ENCODE results near the gene HORMAD2.

The HORMAD2 gene

GRCh38 chr22:30196880-30197336 lies 116.6 kb downstream of the HORMAD2 start:
- Histone ChIP-seq H2AFZ (ENCODE audit: low read length) (peak overlapping the region; percentile 76), H3K27ac (replicated peaks; ENCODE audit: low read length) (no peak overlapping the region), H3K9ac (ENCODE audit: low read depth, low read length, poor library complexity) (no peak overlapping the region), H2BK12ac (ENCODE audit: low read length) (no peak overlapping the region), H3K23ac (ENCODE audit: low read depth, low read length, poor library complexity) (no peak overlapping the region), H3K79me1 (ENCODE audit: low read depth, low read length) (no peaks in the 10 kb centered on the region), H3K9me3 (replicated peaks in 1 of 2; ENCODE audit: control insufficient read depth in 2 of 2, insufficient read depth in 1 of 2, low read depth in 1 of 2, low read length in 2 of 2) (no peaks in the 10 kb centered on the region), H2BK5ac (ENCODE audit: low read length) (no peak overlapping the region), H3K4ac (ENCODE audit: low read length) (no peak overlapping the region), H3K36me3 (replicated peaks in 1 of 2; ENCODE audit: control insufficient read depth in 2 of 2, insufficient read depth in 2 of 2, low read length in 2 of 2) (no peaks in the 10 kb centered on the region), H4K91ac (ENCODE audit: low read depth, low read length, poor library complexity) (no peak overlapping the region), H2AK5ac (ENCODE audit: low read depth, low read length) (no peak overlapping the region), H3K4me2 (ENCODE audit: insufficient read depth, low read length, poor library complexity, severe bottlenecking) (no peak overlapping the region), H3K18ac (ENCODE audit: low read length) (no peak overlapping the region), H3K14ac (ENCODE audit: low read length) (no peak overlapping the region), H3K4me3 (ENCODE audit: low read length in 2 of 2) (peak overlapping the region in 1 of 2 donors; percentile 31), H4K8ac (ENCODE audit: low read depth, low read length) (no peak overlapping the region), H3K4me1 (ENCODE audit: control insufficient read depth in 2 of 2, insufficient read depth in 1 of 2, low read depth in 1 of 2, low read length in 2 of 2) (peaks cover 6 to 15% of the 10 kb centered on the region in 2 donors), H2BK15ac (ENCODE audit: low read length) (no peak overlapping the region), H3K27me3 (ENCODE audit: control insufficient read depth in 3 of 3, insufficient read depth in 3 of 3, low read depth in 1 of 3, low read length in 3 of 3) (no peaks in the 10 kb centered on the region), H2BK120ac (ENCODE audit: low read depth, low read length) (no peak overlapping the region)
- whole genome bisulfite sequencing, 2 donors (ENCODE audit: extremely low coverage in 2 of 2, insufficient read length in 2 of 2, insufficient replicate concordance in 1 of 2) = no CpG with 5 or more reads among the region's 2 CpGs
- no peak for DNase-seq (ENCODE audit: low spot score)

GRCh38 chr22:30197389-30197788 lies 117.1 kb downstream of the HORMAD2 start:
- no peak overlapping the region for H3K4ac ChIP-seq (ENCODE audit: low read length)
- H2BK5ac ChIP-seq (ENCODE audit: low read length) = no peak overlapping the region
- H3K4me3 ChIP-seq (ENCODE audit: low read length in 2 of 2) = no peak overlapping the region
- DNase-seq (ENCODE audit: low spot score) = no peak
- H4K91ac ChIP-seq (ENCODE audit: low read depth, low read length, poor library complexity) = no peak overlapping the region
- no peaks in the 10 kb centered on the region for H3K79me1 ChIP-seq (ENCODE audit: low read depth, low read length)
- no peaks in the 10 kb centered on the region for H3K9me3 ChIP-seq (replicated peaks in 1 of 2; ENCODE audit: control insufficient read depth in 2 of 2, insufficient read depth in 1 of 2, low read depth in 1 of 2, low read length in 2 of 2)
- H2AFZ ChIP-seq (ENCODE audit: low read length) = no peak overlapping the region
- H3K23ac ChIP-seq (ENCODE audit: low read depth, low read length, poor library complexity) = no peak overlapping the region
- H3K18ac ChIP-seq (ENCODE audit: low read length) = no peak overlapping the region
- no peak overlapping the region for H3K27ac ChIP-seq (replicated peaks; ENCODE audit: low read length)
- H3K4me1 ChIP-seq (ENCODE audit: control insufficient read depth in 2 of 2, insufficient read depth in 1 of 2, low read depth in 1 of 2, low read length in 2 of 2) = peaks cover 7 to 15% of the 10 kb centered on the region in 2 donors
- no peak overlapping the region for H3K14ac ChIP-seq (ENCODE audit: low read length)
- H3K27me3 ChIP-seq (ENCODE audit: control insufficient read depth in 3 of 3, insufficient read depth in 3 of 3, low read depth in 1 of 3, low read length in 3 of 3) = no peaks in the 10 kb centered on the region
- H3K4me2 ChIP-seq (ENCODE audit: insufficient read depth, low read length, poor library complexity, severe bottlenecking) = no peak overlapping the region
- H4K8ac ChIP-seq (ENCODE audit: low read depth, low read length) = no peak overlapping the region
- H2BK12ac ChIP-seq (ENCODE audit: low read length) = no peak overlapping the region
- H2BK120ac ChIP-seq (ENCODE audit: low read depth, low read length) = no peak overlapping the region
- no peak overlapping the region for H2AK5ac ChIP-seq (ENCODE audit: low read depth, low read length)
- H2BK15ac ChIP-seq (ENCODE audit: low read length) = no peak overlapping the region
- no peak overlapping the region for H3K9ac ChIP-seq (ENCODE audit: low read depth, low read length, poor library complexity)
- no peaks in the 10 kb centered on the region for H3K36me3 ChIP-seq (replicated peaks in 1 of 2; ENCODE audit: control insufficient read depth in 2 of 2, insufficient read depth in 2 of 2, low read length in 2 of 2)

- Histone ChIP-seq H3K9ac (ENCODE audit: low read depth, low read length, poor library complexity) (no peak overlapping the region), H2BK12ac (ENCODE audit: low read length) (no peak overlapping the region), H2BK5ac (ENCODE audit: low read length) (no peak overlapping the region), H3K18ac (ENCODE audit: low read length) (no peak overlapping the region), H3K14ac (ENCODE audit: low read length) (no peak overlapping the region), H4K91ac (ENCODE audit: low read depth, low read length, poor library complexity) (no peak overlapping the region), H3K36me3 (replicated peaks in 1 of 2; ENCODE audit: control insufficient read depth in 2 of 2, insufficient read depth in 2 of 2, low read length in 2 of 2) (no peaks in the 10 kb centered on the region), H3K27me3 (ENCODE audit: control insufficient read depth in 3 of 3, insufficient read depth in 3 of 3, low read depth in 1 of 3, low read length in 3 of 3) (no peaks in the 10 kb centered on the region), H2BK15ac (ENCODE audit: low read length) (no peak overlapping the region), H2AFZ (ENCODE audit: low read length) (no peak overlapping the region), H4K8ac (ENCODE audit: low read depth, low read length) (no peak overlapping the region), H3K79me1 (ENCODE audit: low read depth, low read length) (no peaks in the 10 kb centered on the region), H3K4me1 (ENCODE audit: control insufficient read depth in 2 of 2, insufficient read depth in 1 of 2, low read depth in 1 of 2, low read length in 2 of 2) (peaks cover 12 to 15% of the 10 kb centered on the region in 2 donors), H3K23ac (ENCODE audit: low read depth, low read length, poor library complexity) (no peak overlapping the region), H3K4me3 (ENCODE audit: low read length in 2 of 2) (no peak overlapping the region), H2AK5ac (ENCODE audit: low read depth, low read length) (no peak overlapping the region), H3K4ac (ENCODE audit: low read length) (no peak overlapping the region), H3K27ac (replicated peaks; ENCODE audit: low read length) (no peak overlapping the region), H3K9me3 (replicated peaks in 1 of 2; ENCODE audit: control insufficient read depth in 2 of 2, insufficient read depth in 1 of 2, low read depth in 1 of 2, low read length in 2 of 2) (no peaks in the 10 kb centered on the region), H2BK120ac (ENCODE audit: low read depth, low read length) (no peak overlapping the region), H3K4me2 (ENCODE audit: insufficient read depth, low read length, poor library complexity, severe bottlenecking) (no peak overlapping the region)
- DNase-seq (ENCODE audit: low spot score) = no peak
- WGBS, 2 donors (ENCODE audit: extremely low coverage in 2 of 2, insufficient read length in 2 of 2, insufficient replicate concordance in 1 of 2) = no CpG with 5 or more reads among the region's 5 CpGs
Observed at GRCh38 chr22:30198152-30198825, 118.0 kb downstream of the HORMAD2 start.

GRCh38 chr22:30198921-30199320 lies 118.7 kb downstream of the HORMAD2 start:
- no peak overlapping the region for H3K4me2 ChIP-seq (ENCODE audit: insufficient read depth, low read length, poor library complexity, severe bottlenecking)
- no peak overlapping the region for H3K27ac ChIP-seq (replicated peaks; ENCODE audit: low read length)
- H2BK12ac ChIP-seq (ENCODE audit: low read length) = no peak overlapping the region
- no peaks in the 10 kb centered on the region for H3K36me3 ChIP-seq (replicated peaks in 1 of 2; ENCODE audit: control insufficient read depth in 2 of 2, insufficient read depth in 2 of 2, low read length in 2 of 2)
- no peaks in the 10 kb centered on the region for H3K9me3 ChIP-seq (replicated peaks in 1 of 2; ENCODE audit: control insufficient read depth in 2 of 2, insufficient read depth in 1 of 2, low read depth in 1 of 2, low read length in 2 of 2)
- no peak overlapping the region for H2AFZ ChIP-seq (ENCODE audit: low read length)
- no peaks in the 10 kb centered on the region for H3K27me3 ChIP-seq (ENCODE audit: control insufficient read depth in 3 of 3, insufficient read depth in 3 of 3, low read depth in 1 of 3, low read length in 3 of 3)
- no CpG with 5 or more reads among the region's 4 CpGs for WGBS, 2 donors (ENCODE audit: extremely low coverage in 2 of 2, insufficient read length in 2 of 2, insufficient replicate concordance in 1 of 2)
- no peaks in the 10 kb centered on the region for H3K79me1 ChIP-seq (ENCODE audit: low read depth, low read length)
- no peak overlapping the region for H3K14ac ChIP-seq (ENCODE audit: low read length)
- no peak overlapping the region for H2AK5ac ChIP-seq (ENCODE audit: low read depth, low read length)
- no peak for DNase-seq (ENCODE audit: low spot score)
- H3K4ac ChIP-seq (ENCODE audit: low read length) = no peak overlapping the region
- H2BK15ac ChIP-seq (ENCODE audit: low read length) = no peak overlapping the region
- H4K8ac ChIP-seq (ENCODE audit: low read depth, low read length) = no peak overlapping the region
- no peak overlapping the region for H3K18ac ChIP-seq (ENCODE audit: low read length)
- peaks cover 12 to 15% of the 10 kb centered on the region in 2 donors for H3K4me1 ChIP-seq (ENCODE audit: control insufficient read depth in 2 of 2, insufficient read depth in 1 of 2, low read depth in 1 of 2, low read length in 2 of 2)
- no peak overlapping the region for H2BK120ac ChIP-seq (ENCODE audit: low read depth, low read length)
- H3K9ac ChIP-seq (ENCODE audit: low read depth, low read length, poor library complexity) = no peak overlapping the region
- no peak overlapping the region for H3K4me3 ChIP-seq (ENCODE audit: low read length in 2 of 2)
- H4K91ac ChIP-seq (ENCODE audit: low read depth, low read length, poor library complexity) = no peak overlapping the region
- H3K23ac ChIP-seq (ENCODE audit: low read depth, low read length, poor library complexity) = no peak overlapping the region
- no peak overlapping the region for H2BK5ac ChIP-seq (ENCODE audit: low read length)
